Measurements from ENCODE around the gene SLC49A4. TPM values are rescaled to one million over a fixed set of nuclear protein-coding genes. Genes with fewer than 3 reads are reported as not detected.

SLC49A4 gene
- total and polyA plus RNA-seq, 2 of the 8 experiments (the other 6 are each of a cell fraction or from before 2014, with no cell fraction given): 9.5 to 10.2 TPM

- Histone ChIP-seq H3K27me3 (replicated peaks in 1 of 4; ENCODE audit: control insufficient read depth in 3 of 4, extremely low read depth in 1 of 4, insufficient read depth in 3 of 4, low read length in 3 of 4) (no peaks in the 10 kb centered on the region), H3K4me3 (ENCODE audit: extremely low read depth in 1 of 4, insufficient read depth in 2 of 4, low read depth in 3 of 4, low read length in 4 of 4) (no peak overlapping the region), H3K9me3 (ENCODE audit: insufficient read depth in 2 of 2, low read depth in 1 of 2, low read length in 1 of 2) (no peaks in the 10 kb centered on the region), H3K4me1 (replicated peaks in 1 of 4; ENCODE audit: control insufficient read depth in 3 of 4, insufficient read depth in 4 of 4, low read length in 3 of 4) (no peaks in the 10 kb centered on the region), H4K8ac (ENCODE audit: extremely low read depth, insufficient read depth, low read length) (no peak overlapping the region), H3K36me3 (ENCODE audit: control insufficient read depth in 2 of 4, insufficient read depth in 4 of 4, low read length in 3 of 4) (no peaks in the 10 kb centered on the region), H3K23ac (ENCODE audit: insufficient read length) (no peak overlapping the region), H2AK5ac (ENCODE audit: low read depth, low read length) (no peak overlapping the region), H4K5ac (ENCODE audit: insufficient read length, low read depth, low read length) (no peak overlapping the region), H2BK20ac (ENCODE audit: low read length) (no peak overlapping the region), H2AFZ (ENCODE audit: low read length) (no peak overlapping the region), H3K4me2 (ENCODE audit: insufficient read depth in 1 of 2, low read depth in 2 of 2, low read length in 2 of 2) (no peak overlapping the region), H3K18ac (ENCODE audit: extremely low read depth, low read length) (no peak overlapping the region), H3K14ac (ENCODE audit: insufficient read length) (no peak overlapping the region), H3K56ac (replicated peaks; ENCODE audit: insufficient read length, low read depth, low read length) (no peak overlapping the region), H3K9ac (replicated peaks in 1 of 4; ENCODE audit: extremely low read depth in 1 of 4, low read depth in 3 of 4, low read length in 3 of 4) (no peak overlapping the region), H2BK120ac (replicated peaks; ENCODE audit: low read depth, low read length) (no peak overlapping the region), H3K27ac (ENCODE audit: low read depth, low read length) (no peak overlapping the region), H3K4ac (replicated peaks; ENCODE audit: insufficient read length, low read depth, low read length) (no peak overlapping the region), H4K91ac (replicated peaks; ENCODE audit: insufficient read length, low read length) (no peak overlapping the region), H2BK15ac (ENCODE audit: low read length) (no peak overlapping the region), H2BK12ac (ENCODE audit: low read depth, low read length) (no peak overlapping the region), H4K20me1 (replicated peaks in 1 of 2; ENCODE audit: control insufficient read depth in 1 of 2, insufficient read depth in 2 of 2, low read length in 2 of 2) (no peaks in the 10 kb centered on the region), H3K79me2 (ENCODE audit: control insufficient read depth in 1 of 2, insufficient read depth in 2 of 2, low read length in 2 of 2) (no peaks in the 10 kb centered on the region), H3K23me2 (ENCODE audit: low read depth, low read length) (no peaks in the 10 kb centered on the region), H3K79me1 (ENCODE audit: low read depth, low read length) (no peaks in the 10 kb centered on the region), H2BK5ac (ENCODE audit: low read depth, low read length) (no peak overlapping the region)
- TF ChIP-seq POLR2A (IDR thresholded peaks at IDR 0.05; ENCODE audit: control extremely low read depth in 1 of 2, low read depth in 2 of 2, low read length in 2 of 2) (no peak), KDM1A (IDR thresholded peaks at IDR 0.05; ENCODE audit: borderline replicate concordance, low read length) (no peak), CHD2 (IDR thresholded peaks at IDR 0.05; ENCODE audit: low read length) (no peak), YY1 (IDR thresholded peaks at IDR 0.05; ENCODE audit: low read depth, low read length) (no peak), CREB1 (IDR thresholded peaks at IDR 0.05) (no peak), SUZ12 (IDR thresholded peaks at IDR 0.05; ENCODE audit: low read length) (no peak), CEBPB (IDR thresholded peaks at IDR 0.05; ENCODE audit: low read depth, low read length) (no peak), EZH2 (IDR thresholded peaks at IDR 0.05; ENCODE audit: low read depth, low read length, severe bottlenecking) (no peak), TAF7 (optimal IDR thresholded peaks at IDR 0.05; ENCODE audit: borderline replicate concordance, low read depth, low read length) (no peak), HDAC2 (IDR thresholded peaks at IDR 0.05; ENCODE audit: borderline replicate concordance in 1 of 2, low read depth in 2 of 2, low read length in 2 of 2) (no peak), SIX5 (IDR thresholded peaks at IDR 0.05; ENCODE audit: low read depth, low read length) (no peak), CBX8 (IDR thresholded peaks at IDR 0.05; ENCODE audit: borderline replicate concordance, low read depth, low read length) (no peak), FOSL1 (IDR thresholded peaks at IDR 0.05; ENCODE audit: insufficient read depth, low read depth, low read length) (no peak)
- no peak for DNase-seq (ENCODE audit: low read depth in 1 of 2, low spot score in 2 of 2)
- CTCF ChIA-PET (ENCODE audit: partially characterized antibody): no interaction called here
- no peak for FAIRE-seq
- POLR2A ChIA-PET (ENCODE audit: partially characterized antibody): no interaction called here
Observed at GRCh38 chr3:122875547-122876127, 80.8 kb downstream of the SLC49A4 start.

Measured in H1 (cell line).